Keratinocyte (primary cell): ENCODE data around the gene MAP1LC3B. TPM values are rescaled to one million over a fixed set of nuclear protein-coding genes. Genes with fewer than 3 reads are reported as not detected.

Experiments used
- DNase-seq: peaks from one replicate; pipeline ENCODE4 v3.0.0-alpha.2; 2011; ENCODE audit warnings: low read depth, missing footprints, low spot score
- FAIRE-seq: peaks from 2 replicates; lab custom pipeline; 2011; peaks lifted over from hg19 to GRCh38; lab: Jason Lieb, UNC
- H2AFZ ChIP-seq: 2 replicates; pipeline ENCODE4 v1.6.0; 2012; ENCODE audit warnings: low read length, control low read depth, inconsistent platforms; ENCODE audit not compliant: control insufficient read depth
- H3K27ac ChIP-seq: 2 replicates; pipeline ENCODE4 v1.5.1; 2011; ENCODE audit warnings: low read length; ENCODE audit not compliant: control insufficient read depth, insufficient read depth
- H3K27me3 ChIP-seq: 3 replicates; pipeline ENCODE4 v1.6.0; 2011; ENCODE audit warnings: low read length; ENCODE audit not compliant: control insufficient read depth, insufficient read depth; ENCODE audit errors: extremely low read depth
- H3K36me3 ChIP-seq, 2 experiments: 2 replicates in 1 of 2; 3 replicates in 1 of 2; pipeline ENCODE4 v1.5.1; 2011; ENCODE audit warnings: low read length in 2 of 2, mild to moderate bottlenecking in 1 of 2; ENCODE audit not compliant: control insufficient read depth in 2 of 2, insufficient read depth in 2 of 2; ENCODE audit errors: extremely low read depth in 1 of 2
- H3K4me1 ChIP-seq: 3 replicates; pipeline ENCODE4 v1.5.1; 2011; ENCODE audit warnings: low read length; ENCODE audit not compliant: control insufficient read depth, insufficient read depth; ENCODE audit errors: extremely low read depth
- H3K4me2 ChIP-seq: 3 replicates; pipeline ENCODE4 v1.6.0; 2011; ENCODE audit warnings: low read depth, low read length; ENCODE audit not compliant: control insufficient read depth, insufficient read depth; ENCODE audit errors: extremely low read depth
- H3K4me3 ChIP-seq, 3 experiments: fragments of 200-600 bp in 1 of 3; sonication (generic) in 1 of 3; 2 replicates in 2 of 3; 3 replicates in 1 of 3; pipeline ENCODE4 v1.5.1; 2011 to 2016; ENCODE audit warnings: low read length in 3 of 3, mild to moderate bottlenecking in 3 of 3, control low read depth in 2 of 3, inconsistent platforms in 1 of 3, low read depth in 1 of 3, mixed read lengths in 1 of 3, mixed run types in 1 of 3, moderate library complexity in 1 of 3; ENCODE audit not compliant: control insufficient read depth in 2 of 3, insufficient read depth in 2 of 3; ENCODE audit errors: extremely low read depth in 1 of 3
- H3K79me2 ChIP-seq: 2 replicates; pipeline ENCODE4 v1.6.0; 2012; ENCODE audit warnings: low read length; ENCODE audit not compliant: control insufficient read depth, insufficient read depth
- H3K9ac ChIP-seq: 3 replicates; pipeline ENCODE4 v1.6.0; 2011; ENCODE audit warnings: low read length; ENCODE audit not compliant: control insufficient read depth, insufficient read depth; ENCODE audit errors: extremely low read depth
- H3K9me1 ChIP-seq: 3 replicates; pipeline ENCODE4 v1.6.0; 2011; ENCODE audit warnings: low read length; ENCODE audit not compliant: control insufficient read depth, insufficient read depth; ENCODE audit errors: extremely low read depth
- H3K9me3 ChIP-seq: 2 replicates; pipeline ENCODE4 v1.5.1; 2012; ENCODE audit warnings: low read depth, low read length; ENCODE audit not compliant: control insufficient read depth
- H4K20me1 ChIP-seq: 3 replicates; pipeline ENCODE4 v1.6.0; 2011; ENCODE audit warnings: low read length; ENCODE audit not compliant: control insufficient read depth, insufficient read depth; ENCODE audit errors: extremely low read depth
- CTCF ChIP-seq, 3 experiments: IDR thresholded peaks in 1 of 3; conservative IDR thresholded peaks in 1 of 3; optimal IDR thresholded peaks in 1 of 3; 2 replicates in 2 of 3; 3 replicates in 1 of 3; pipeline versions ENCODE3 to v1.5.1; 2011; ENCODE audit warnings: low read length in 3 of 3, mild to moderate bottlenecking in 3 of 3, moderate library complexity in 2 of 3, control low read depth in 1 of 3, inconsistent platforms in 1 of 3; ENCODE audit not compliant: insufficient read depth in 2 of 3; ENCODE audit errors: extremely low read depth in 1 of 3
- EZH2 ChIP-seq: IDR thresholded peaks from one replicate; pipeline ENCODE4 v1.6.1; 2012; ENCODE audit warnings: inconsistent platforms, mild to moderate bottlenecking, low read length, moderate library complexity
- dilution Hi-C: fragments of 300-500 bp; cut with MboI; formaldehyde crosslinking; loops from one replicate; pipeline ENCODE4 v1.7.0; 2020; ENCODE audit warnings: low sequenced_read_pairs; ENCODE audit not compliant: extremely low pct_ligation_motif_present
- polyA plus RNA-seq, 5 experiments: library from polyadenylated mRNA; depleted of rRNA in 3 of 5; stranded (reverse) in 3 of 5; stranded (forward) in 1 of 5; unstranded in 1 of 5; fragments of >200 nt; gene quantifications; 1 replicate in 1 of 5; 2 replicates in 3 of 5; 3 replicates in 1 of 5; pipeline versions ENCODE4 v1.2.1 to v1.2.3, GENCODE V29; 2011 to 2012; ENCODE audit warnings: missing spikeins in 2 of 5, low read depth in 1 of 5, low replicate concordance in 1 of 5

MAP1LC3B gene
- polyA plus RNA-seq, 1 donor (not counting 4 experiments of a cell fraction or from before 2014, with no cell fraction given), result 50.3 TPM

GRCh38 chr16:87417528-87417910 is 25.4 kb downstream of the MAP1LC3B start:
- Histone ChIP-seq H3K4me3 (no peak overlapping the region), H3K4me2 (no peak overlapping the region), H3K27ac (no peak overlapping the region), H2AFZ (no peak overlapping the region), H3K4me1 (no peaks in the 10 kb centered on the region), H3K9me3 (no peaks in the 10 kb centered on the region), H3K9ac (no peak overlapping the region), H3K9me1 (no peaks in the 10 kb centered on the region), H3K79me2 (no peaks in the 10 kb centered on the region), H3K27me3 (no peaks in the 10 kb centered on the region), H4K20me1 (no peaks in the 10 kb centered on the region), H3K36me3 (peaks cover 10 to 22% of the 10 kb centered on the region in 2 experiments)
- dilution Hi-C loops, result no loop called here
- FAIRE-seq (no peak), DNase-seq (no peak)
- TF ChIP-seq EZH2 (no peak), CTCF (optimal IDR thresholded peaks at IDR 0.05 in 1 of 3, IDR thresholded peaks at IDR 0.05 in 1 of 3, conservative IDR thresholded peaks at IDR 0.05 in 1 of 3; ENCODE audit: extremely low read depth in 1 of 3, insufficient read depth in 2 of 3, low read length in 3 of 3) (no peak)

- Histone ChIP-seq H3K9me3 (no peaks in the 10 kb centered on the region), H3K4me2 (no peak overlapping the region), H3K27ac (no peak overlapping the region), H3K27me3 (no peaks in the 10 kb centered on the region), H3K4me1 (no peaks in the 10 kb centered on the region), H3K36me3 (peaks cover 16 to 18% of the 10 kb centered on the region in 2 experiments), H4K20me1 (no peaks in the 10 kb centered on the region), H3K79me2 (no peaks in the 10 kb centered on the region), H3K9ac (no peak overlapping the region), H2AFZ (no peak overlapping the region), H3K4me3 (no peak overlapping the region), H3K9me1 (no peaks in the 10 kb centered on the region)
- TF ChIP-seq CTCF (optimal IDR thresholded peaks at IDR 0.05 in 1 of 3, IDR thresholded peaks at IDR 0.05 in 1 of 3, conservative IDR thresholded peaks at IDR 0.05 in 1 of 3; ENCODE audit: extremely low read depth in 1 of 3, insufficient read depth in 2 of 3, low read length in 3 of 3) (no peak), EZH2 (no peak)
- no peak for DNase-seq
- dilution Hi-C loops, result no loop called here
- no peak for FAIRE-seq
Measured at GRCh38 chr16:87418216-87418615, 26.1 kb downstream of the MAP1LC3B start.
